GM03348 (cell line): ENCODE data around the gene TBC1D10A.

Experiments used
- DNase-seq: peaks from one replicate; pipeline ENCODE4 v3.0.0; 2012; ENCODE audit warnings: low spot score

Gene TBC1D10A, protein sequence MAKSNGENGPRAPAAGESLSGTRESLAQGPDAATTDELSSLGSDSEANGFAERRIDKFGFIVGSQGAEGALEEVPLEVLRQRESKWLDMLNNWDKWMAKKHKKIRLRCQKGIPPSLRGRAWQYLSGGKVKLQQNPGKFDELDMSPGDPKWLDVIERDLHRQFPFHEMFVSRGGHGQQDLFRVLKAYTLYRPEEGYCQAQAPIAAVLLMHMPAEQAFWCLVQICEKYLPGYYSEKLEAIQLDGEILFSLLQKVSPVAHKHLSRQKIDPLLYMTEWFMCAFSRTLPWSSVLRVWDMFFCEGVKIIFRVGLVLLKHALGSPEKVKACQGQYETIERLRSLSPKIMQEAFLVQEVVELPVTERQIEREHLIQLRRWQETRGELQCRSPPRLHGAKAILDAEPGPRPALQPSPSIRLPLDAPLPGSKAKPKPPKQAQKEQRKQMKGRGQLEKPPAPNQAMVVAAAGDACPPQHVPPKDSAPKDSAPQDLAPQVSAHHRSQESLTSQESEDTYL

DNA sequence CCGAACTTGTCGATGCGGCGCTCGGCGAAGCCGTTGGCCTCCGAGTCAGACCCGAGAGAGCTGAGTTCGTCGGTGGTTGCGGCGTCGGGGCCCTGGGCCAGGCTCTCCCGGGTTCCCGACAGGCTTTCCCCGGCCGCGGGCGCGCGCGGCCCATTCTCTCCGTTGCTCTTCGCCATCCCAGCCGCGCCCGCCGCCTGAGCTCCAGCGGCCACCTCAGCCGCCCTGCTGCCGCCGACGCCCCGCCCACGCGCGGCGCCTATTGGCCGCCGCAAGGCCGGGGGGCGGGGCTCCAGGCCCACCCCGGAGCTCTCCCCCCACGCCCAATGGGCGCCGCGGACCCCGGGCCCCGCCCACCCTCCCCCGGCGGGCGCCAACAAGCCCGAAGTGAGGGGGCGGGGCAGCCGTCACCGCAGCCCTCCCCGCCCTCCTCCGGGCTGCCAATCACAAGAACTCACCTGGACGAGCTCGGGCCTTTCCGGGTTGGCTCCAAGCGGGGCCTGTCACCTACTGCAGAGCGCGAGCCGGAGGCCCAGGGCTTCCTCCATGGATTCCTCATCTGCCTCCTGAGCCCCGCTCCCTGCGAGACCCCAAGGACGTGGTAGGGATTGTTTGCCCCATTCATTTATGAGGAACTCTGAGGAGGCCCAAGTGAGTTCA, at the start of gene TBC1D10A:
TSS of gene TBC1D10A (minus strand) at position 236 of the 657 bp plus-strand sequence. CDS start at position 176, 60 bp downstream.
- peak; percentile 100 for DNase-seq

DNA sequence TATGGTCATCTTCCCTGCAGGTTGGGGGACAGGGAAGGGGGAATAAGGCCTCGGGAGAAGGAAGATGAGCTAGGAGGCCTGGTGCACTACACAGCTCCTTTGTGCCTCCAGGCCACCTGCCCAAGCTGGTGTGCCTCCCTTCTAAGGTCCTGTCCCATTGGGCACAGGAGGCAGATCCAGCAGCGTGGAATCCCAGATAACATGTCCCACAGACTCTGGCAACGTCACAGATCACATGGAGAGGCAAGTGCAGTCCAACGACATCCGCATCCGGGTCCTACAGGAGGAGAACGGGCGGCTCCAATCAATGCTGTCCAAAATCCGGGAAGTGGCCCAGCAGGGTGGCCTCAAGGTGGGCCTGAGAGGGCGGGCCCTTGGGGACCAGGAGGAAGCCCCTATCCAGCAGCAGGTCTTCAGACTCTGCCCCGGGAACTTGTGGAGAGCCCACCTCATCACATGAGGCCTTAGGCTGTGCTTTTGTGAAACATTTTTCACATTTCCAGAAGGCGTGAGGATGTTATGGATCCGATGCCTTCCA, 48.6 kb upstream of the TBC1D10A start:
- DNase-seq, result no peak

- no peak for DNase-seq
These were observed 46.9 kb upstream of the TBC1D10A start for GRCh38 chr22:30373331-30374325.

- no peak for DNase-seq
These were observed 46.2 kb upstream of the TBC1D10A start for GRCh38 chr22:30372915-30373314.

DNA sequence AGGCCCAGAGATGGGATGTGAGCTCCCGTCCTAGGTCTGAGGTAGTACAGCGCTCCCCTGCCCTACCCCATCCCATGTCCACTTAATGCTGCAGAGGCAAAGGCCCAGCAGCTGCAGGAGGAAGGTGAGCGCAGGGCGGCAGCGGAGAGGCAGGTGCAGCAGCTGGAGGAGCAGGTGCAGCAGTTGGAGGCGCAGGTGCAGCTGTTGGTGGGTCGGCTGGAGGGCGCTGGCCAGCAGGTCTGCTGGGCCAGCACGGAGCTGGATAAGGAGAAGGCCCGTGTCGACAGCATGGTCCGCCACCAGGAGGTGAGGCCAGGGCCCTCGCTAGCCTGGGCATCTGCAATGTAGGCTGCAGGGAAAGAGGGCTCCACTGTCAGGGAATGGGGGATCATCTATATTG, 45.2 kb upstream of the TBC1D10A start:
- DNase-seq, result no peak

- DNase-seq, result no peak
These were observed 44.6 kb upstream of the TBC1D10A start for GRCh38 chr22:30371321-30371720.

- no peak for DNase-seq
These were observed 44.0 kb upstream of the TBC1D10A start for GRCh38 chr22:30370641-30371230.

DNA sequence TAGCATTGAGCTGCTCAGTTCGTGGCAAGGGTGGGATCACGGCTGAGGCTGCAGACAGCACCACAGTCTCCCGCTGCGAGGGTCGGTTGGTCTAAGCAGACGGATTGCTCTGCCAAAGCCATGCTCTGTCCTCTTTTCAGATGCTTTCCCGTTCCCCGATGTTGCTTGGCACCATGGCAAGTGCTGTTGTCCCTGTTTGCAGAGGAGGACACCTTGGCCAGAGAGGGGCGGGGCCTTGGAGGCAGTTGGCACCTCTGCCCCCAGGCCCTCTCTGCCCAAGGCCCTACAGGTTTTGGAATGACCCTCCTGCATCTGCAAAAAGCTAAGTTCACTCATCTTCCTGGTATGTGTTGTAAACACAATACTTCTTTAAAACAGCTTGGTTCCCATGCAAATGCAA, 41.7 kb upstream of the TBC1D10A start:
- no peak for DNase-seq

- no peak for DNase-seq
These were observed 39.1 kb upstream of the TBC1D10A start for GRCh38 chr22:30365891-30366290.

DNA sequence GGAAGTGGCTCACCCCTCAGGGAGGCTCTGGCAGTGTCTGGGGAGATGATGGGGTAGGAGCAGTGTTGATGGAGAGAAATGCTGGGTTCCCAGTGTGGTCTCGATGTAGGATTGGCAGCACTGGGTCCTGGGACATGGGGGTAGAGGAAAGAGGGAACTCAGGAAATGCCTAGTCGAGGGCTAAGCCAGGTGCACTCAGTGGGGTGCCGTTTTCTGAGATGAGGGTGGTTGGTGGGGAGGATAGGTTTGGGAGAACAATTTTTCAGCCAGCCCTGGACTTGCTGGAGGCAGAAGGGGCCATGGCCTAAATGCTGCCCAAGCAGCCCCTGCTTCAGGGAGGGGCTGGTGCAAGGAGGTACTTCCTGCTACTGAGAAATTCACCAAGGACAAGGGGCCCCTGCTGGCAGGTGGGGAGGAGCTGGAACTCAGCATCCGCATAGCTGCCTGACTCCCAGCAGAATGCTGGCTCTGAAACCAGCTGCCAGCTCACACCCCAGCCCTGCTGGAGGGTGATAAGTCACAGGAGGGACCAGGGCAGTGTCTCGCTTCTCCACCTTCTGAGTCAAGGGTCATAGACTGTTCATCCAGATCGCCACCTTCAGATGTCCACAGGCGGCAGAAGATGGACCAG, 36.0 kb upstream of the TBC1D10A start:
- DNase-seq, result no peak

DNA sequence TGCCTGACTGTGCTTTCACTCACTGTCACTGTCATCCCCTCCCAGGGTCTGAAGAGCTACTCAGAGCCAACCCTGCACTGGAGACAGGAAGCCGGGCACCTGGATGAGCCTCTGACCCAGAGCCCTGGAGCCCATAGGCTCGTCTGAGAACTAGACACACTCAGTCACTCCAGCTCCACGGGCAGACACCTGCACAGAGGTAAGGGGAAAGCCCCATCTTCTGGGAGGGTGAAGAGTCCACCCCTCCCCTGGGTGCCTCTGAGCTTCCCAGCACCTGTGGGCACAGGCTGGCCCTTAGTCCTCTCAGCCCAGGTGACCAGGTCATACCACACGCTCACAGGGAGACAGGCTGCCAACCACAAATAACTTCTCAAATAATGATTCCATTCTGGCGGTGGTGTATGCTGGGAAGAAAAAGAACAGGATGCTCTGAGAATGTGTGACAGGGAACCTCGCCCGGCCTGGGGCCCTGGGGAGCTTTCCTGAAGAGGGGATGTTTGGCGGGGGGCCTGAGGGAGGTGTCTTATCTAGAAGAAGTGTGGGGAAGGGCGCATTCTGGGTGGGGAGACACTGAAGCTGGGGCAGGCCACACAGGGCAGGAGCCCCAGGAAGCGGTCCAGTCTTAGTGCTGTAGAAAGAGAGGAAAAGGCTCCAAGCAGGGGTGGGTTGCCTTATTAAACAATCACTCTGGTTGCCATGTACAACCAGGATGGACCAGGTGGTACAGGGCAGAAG, 35.3 kb upstream of the TBC1D10A start:
- DNase-seq, result no peak

GRCh38 chr22:30358541-30358940, 31.8 kb upstream of the TBC1D10A start:
- DNase-seq, result no peak

DNA sequence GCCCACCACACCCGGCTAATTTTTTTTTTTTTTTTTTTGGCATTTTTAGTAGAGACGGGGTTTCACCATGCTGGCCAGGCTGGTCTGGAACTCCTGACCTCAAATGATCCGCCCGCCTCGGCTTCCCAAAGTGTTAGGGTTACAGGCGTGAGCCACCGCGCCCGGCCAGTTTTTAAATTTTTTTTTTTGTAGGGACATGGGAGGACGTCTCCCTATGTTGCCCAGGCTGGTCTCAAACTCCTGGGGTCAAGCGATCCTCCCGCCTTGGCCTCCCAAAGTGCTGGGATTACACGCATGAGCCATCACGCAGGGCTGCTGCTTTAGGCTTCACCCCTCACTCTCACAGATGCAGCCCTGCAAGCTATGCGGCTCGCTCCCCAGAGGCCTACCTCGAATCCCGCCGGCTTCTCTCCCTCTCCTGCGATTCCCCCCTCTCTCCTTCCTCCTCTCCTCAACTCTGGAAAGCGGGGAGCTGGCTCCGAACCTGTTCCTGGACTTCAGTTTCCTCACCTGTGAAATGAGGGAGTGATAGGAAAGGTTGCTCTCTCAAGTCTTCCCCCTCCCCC, 31.0 kb upstream of the TBC1D10A start:
- DNase-seq, result no peak

- no peak for DNase-seq
These were observed 30.5 kb upstream of the TBC1D10A start for GRCh38 chr22:30357236-30357570.

- DNase-seq, result peak; percentile 97
These were observed 29.9 kb upstream of the TBC1D10A start, which contains the start of the genes CCDC157 and SF3A1 for GRCh38 chr22:30356449-30357235. CCDC157 (plus strand) TSS chr22:30357007; CDS start chr22:30366001, 8,994 bp downstream. SF3A1 (minus strand) TSS chr22:30356894; CDS start chr22:30356792, 102 bp downstream.

DNA sequence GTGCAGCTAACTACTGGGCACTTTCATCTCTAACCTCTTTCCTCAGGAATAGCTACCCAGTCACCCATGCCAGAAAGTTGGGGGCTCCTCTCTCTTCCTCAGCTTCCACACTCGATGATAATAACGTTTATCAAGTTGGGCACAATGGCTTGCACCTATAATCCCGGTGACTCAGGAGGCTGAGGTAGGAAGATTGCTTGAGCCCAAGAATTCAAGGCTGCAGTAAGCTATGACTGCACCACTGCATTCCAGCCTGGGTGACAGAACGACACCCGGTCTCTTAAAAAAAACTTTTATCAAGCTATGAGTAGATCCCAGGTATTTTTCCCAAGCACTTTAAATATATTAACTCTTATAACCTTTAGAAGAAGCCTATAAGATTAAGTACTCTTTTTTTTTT, 27.9 kb upstream of the TBC1D10A start:
- DNase-seq, result no peak

DNA sequence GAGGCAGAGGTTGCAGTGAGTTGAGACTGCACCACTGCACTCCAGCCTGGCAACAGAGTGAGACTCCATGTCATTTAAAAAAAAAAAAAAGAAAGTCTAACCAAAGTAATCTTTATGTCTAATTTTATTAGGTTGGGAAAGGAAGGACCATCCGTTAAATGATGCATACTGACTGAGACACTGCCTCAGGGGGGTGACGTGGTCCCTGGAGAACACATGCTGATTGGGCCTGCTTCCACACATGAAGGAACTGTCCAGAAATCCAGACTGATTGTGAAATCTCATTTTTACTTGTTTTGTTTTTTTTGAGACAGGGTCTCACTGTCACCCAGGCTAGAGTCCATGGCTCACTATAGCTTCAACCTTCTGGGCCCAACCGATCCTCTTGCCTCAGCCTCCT, 24.5 kb upstream of the TBC1D10A start:
- DNase-seq, result no peak

DNA sequence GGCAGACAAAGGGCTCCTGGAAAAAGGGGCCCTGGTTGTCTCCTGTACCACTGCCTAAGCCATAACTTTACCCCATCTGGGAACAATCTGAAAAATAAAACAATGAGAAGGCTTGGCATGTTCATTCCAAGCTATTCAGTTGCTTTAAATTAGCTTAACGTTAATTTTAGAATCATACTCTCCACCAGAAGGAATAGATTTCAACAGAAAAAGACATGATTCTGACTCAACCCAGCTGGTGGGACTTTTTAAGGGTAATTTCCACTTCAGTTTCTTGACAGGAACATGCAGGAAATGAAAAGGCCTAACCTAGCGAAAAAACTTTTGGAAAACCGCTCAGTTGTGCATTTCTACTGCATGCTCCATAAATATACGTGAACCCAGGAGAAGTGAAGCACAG, 22.1 kb upstream of the TBC1D10A start:
- peak; percentile 36 for DNase-seq

GRCh38 chr22:30348404-30348803, 21.7 kb upstream of the TBC1D10A start:
- no peak for DNase-seq
